T follicular helper cell (primary cell): ENCODE results near the gene CDX2.
A peak's percentile ranks its signal among the peaks of the same experiment; 100 is the strongest.
"Not testable (repeated sequence)": the region's sequence is repeated elsewhere in the genome, so short reads cannot be mapped to it uniquely, and the experiment has no call there.

Experiments used
- DNase-seq: peaks from one replicate; pipeline ENCODE4 v3.0.0-alpha.2; 2020; ENCODE audit warnings: low read depth

Gene CDX2

DNA sequence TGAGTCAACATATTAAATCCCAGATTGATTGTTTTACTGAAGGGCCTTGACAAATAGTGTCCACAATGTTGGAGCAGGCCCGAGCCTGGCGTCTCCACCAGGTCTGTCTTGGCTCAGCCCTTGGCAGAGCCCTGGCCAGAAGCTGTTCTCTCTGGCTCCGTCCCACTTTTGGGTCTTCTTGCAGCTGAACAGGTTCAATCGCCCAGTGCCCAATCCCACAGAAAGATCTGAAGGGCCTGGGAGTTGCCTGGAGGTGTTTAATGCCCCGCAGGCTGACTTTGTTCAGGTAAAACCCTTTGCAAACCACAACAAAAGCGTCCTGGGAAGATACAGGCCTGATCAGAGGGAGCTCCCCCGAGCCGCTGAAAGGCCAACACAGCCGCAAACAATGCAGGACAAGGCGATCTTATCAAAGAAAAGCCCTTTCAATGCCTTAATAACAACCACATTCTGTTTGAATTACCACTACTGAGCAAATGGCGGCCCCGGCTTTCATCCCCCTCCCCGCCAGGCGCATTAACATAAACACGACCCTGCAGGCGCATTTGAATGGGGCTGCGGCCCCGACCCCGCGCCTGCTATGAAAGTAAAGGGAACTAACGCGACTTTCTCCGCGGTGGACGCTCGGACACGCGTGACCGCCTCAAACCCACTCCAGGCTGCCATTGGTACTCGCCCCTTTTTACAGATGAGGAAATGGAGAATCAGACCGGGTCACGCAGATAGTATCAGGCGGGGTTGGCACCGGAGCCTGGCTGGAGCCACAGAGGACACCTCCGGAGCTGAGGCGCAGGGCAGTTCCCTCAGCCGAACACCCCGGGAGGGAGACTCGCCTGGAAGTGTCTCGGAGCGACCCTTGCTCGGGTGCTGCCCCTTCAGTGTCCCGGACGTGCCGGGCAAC lies 3.1 kb downstream of the CDX2 start:
- DNase-seq, result no peak

- DNase-seq, result no peak
Observed at GRCh38 chr13:27965343-27965739, 3.8 kb downstream of the CDX2 start.

DNA sequence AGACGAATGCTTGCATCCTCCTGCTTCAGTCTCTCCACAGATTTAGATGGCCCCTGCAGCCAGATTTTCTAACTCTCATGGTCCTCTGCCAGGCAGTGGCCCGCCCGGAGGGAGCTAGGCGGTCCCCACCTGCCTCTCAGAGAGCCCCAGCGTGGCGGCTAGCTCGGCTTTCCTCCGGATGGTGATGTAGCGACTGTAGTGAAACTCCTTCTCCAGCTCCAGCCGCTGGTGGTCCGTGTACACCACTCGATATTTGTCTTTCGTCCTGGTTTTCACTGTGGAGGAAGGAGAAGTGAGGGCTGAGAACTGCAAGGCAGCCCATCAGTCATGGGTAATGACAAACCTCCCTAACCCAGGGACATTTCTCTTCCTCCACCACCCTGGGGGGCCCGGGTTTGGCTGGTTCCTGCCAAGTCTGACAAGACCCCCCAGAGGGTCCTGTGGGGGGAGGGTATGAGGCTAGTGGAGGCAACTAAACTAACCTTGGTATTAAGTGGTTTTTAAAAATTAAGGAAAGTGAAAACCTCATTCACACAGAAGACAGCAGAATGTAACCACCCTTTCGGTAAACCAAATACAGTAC lies 4.3 kb downstream of the CDX2 start:
- no peak for DNase-seq

GRCh38 chr13:27964206-27964605 lies 4.9 kb downstream of the CDX2 start:
- not testable (repeated sequence) for DNase-seq

DNA sequence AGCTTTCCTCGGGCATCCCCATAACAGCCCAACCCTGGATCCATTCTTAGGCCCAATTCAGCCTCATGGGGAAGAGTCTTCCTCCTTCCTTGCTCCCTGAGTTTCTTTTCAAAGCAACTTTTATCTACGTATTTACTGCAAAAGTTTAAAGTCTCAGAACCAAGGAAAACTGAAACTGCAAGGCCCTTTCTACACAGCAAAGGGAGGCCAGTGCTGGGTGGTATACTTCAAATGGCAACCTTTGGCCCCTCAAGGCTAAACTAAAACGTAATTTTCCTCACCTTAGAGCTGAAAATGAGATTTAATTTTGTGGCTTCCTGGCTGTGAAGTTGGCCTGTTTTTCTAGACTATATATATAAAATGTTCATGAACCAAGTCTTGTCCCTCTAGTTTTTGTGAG lies 5.6 kb downstream of the CDX2 start:
- DNase-seq, result no peak

DNA sequence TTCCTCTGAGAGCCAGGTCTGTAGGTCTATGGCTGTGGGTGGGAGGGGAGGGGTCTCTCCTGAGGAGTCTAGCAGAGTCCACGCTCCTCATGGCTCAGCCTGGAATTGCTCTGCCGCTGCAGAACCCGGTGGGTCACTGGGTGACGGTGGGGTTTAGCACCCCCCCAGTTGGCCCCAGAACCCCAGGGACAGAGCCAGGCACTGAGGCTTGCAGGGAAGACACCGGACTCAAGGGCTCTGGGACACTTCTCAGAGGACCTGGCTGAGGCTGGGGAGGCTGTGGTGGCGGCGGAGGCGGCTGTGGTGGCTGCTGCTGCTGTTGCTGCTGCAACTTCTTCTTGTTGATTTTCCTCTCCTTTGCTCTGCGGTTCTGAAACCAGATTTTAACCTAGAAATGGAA lies 6.1 kb downstream of the CDX2 start:
- DNase-seq, result no peak

DNA sequence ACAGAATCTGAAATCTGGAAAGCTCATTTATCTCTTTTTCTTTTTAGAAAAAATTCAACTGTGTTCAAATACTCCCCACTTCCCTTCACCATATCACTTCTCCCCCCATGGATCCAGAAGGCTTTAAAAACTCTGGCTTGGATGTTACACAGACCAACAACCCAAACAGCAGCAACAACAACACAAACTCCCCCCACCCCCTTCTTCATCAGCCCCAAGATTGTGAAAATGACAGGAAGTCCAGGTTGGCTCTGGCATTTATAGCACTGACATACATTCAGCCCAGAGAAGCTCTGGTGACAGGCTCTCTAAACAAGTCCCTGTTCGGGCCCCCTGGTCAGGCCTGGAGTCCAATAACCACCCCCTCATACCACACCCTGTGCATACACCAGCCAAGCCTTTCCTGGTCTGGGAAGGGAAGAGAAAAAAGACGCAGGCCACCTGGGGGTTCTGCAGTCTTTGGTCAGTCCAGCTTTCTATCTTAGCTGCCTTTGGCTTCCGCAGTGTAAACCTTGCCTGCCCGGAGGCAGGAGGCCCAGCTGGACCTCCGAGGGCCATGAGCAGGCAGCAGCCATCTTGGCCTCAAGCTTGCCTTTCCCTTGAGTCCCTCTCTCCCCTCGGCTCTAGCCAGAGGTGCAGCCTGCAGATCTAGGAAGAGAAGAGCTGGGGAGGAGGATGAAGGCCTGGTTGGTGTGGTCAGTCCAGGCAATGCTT lies 6.8 kb downstream of the CDX2 start:
- no peak for DNase-seq

- no peak for DNase-seq
Observed at GRCh38 chr13:27961227-27962085, 7.7 kb downstream of the CDX2 start.

- no peak for DNase-seq
Observed at GRCh38 chr13:27960362-27961226, 8.5 kb downstream of the CDX2 start.

GRCh38 chr13:27959976-27960361 lies 9.1 kb downstream of the CDX2 start:
- DNase-seq, result no peak

DNA sequence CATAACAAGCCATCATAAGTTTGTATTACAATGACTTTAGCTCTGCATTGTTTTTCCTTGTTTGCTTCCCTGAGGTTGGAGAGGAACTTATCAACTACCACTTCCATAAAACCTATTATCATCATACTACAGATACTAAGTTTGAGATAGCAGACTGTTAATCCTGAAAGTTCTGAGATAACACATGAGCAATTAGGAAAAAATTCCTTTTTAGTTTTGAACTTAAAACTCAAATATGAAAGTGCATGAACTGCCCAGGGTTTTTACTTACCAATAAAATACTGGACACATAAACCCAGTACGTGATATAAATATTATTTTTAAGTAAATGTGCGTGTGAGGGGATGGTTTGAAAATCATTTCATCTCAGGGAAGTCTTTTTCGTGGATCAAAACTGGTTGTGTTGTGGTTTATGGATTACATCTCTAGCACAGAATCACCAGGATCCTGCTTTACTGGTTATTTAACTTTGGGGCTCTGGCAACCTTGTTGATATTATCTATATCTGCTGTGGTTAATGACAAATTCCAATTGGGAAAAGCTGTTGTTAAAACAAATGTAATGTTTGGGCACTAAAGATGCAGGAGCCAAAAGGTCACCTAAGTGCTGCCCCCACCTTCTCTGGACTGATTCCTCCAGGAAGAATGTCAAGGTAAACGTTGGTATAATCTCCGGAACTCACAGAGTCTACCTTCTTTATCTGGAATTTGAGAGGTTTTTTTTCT lies 12.4 kb downstream of the CDX2 start:
- no peak for DNase-seq

DNA sequence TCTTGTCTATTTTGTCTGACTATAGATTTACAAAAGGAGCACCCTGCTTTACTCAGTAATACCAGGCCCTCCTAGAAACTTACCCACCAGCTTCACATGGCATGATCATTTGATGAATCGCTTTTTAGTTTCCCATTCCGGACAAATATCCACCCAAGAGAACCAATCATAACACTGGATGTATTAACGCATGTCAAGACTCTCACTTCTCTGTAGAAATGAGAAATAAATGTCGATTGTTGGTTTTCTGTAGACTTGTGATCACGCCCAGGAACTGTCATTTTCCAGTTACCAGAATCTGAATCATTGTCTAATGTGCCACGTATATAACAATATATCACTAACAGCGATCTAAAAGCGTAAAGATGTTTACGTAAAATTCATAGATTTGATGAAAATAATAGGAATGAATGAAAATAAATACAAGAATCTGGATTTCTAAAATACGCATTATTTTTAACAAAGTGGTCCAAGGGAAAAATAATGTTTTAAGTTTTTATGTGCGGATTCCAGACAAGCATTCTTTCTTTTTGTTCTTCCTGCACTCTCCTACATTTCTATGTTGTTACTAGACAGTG lies 14.0 kb downstream of the CDX2 start:
- no peak for DNase-seq

GRCh38 chr13:27954406-27954851 lies 14.7 kb downstream of the CDX2 start:
- no peak for DNase-seq

DNA sequence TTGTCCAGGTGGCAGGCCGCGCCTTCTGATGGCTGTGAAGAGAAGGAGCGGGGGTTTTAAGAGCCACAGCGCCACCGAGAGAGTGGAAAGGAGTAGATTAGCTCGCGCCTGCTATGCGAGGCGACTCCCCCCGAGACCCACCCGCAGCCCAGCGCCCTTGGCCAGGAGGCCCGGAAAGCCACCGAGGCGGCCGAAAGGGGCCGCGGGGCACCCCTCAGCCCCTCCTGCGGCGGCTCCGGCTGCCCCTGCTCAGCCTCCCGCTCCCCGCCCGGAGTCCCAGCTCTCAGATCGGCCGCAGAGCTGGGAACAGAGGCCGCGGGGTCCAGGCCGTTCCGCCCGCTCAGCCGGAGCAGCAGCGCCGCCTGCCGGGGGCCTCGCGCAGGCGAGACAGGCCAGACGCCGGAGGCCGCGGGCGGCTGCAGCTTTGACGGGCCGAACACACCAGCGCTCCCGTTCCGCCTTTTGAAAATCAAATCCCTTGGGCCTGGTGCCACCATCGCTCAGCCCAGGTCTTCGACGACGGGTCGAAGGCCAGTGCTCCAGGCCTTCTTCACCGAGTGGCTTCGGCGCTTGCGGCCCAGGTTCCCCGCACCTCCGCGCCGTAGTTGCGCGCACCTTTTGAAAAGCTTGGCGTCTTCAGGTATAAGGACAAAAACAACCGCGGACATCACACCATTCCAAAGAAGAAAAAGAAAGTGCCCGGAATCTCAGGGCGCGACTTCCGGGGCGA lies 15.3 kb downstream of the CDX2 start:
- DNase-seq, result peak; percentile 40

DNA sequence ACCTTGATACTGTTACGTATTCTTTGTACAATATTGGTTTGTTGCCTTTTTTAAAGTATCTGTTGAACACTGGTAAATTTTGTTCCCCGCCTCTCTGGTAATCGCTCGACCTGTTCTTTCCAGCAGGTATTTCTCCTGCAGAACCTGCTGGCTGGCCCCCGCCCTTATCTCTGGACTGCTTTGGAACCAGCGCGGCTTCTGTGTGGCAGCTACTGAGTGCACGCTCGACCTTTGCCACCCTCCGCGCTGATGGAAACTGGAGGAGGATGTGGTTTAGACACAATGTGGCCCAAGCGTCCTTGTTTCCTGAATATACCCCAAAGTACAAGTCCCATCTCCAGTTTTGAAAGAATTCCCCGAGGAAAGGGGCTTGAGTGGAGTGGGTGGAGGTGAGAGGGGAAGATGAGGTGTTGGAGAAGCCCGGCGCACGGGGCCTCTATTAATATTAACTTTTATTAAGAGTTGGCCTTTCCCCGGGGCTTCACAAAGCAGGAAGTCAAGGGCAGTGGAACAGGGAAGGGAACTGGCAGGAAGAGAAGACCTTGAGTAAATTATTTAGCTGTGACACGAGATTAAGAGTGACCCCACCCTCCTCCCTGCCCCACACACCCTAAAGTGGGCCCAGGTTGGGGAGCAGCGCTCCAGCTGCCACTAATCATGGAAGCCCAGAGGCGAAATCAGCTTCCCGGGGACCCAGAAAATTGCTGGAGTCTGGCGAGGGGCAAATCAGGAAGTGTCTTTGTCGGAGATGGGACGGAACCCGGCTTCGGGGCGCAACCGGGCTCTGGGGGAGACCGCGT lies 16.0 kb downstream of the CDX2 start:
- DNase-seq, result no peak

GRCh38 chr13:27942972-27943371 lies 26.1 kb downstream of the CDX2 start:
- no peak for DNase-seq

GRCh38 chr13:27933580-27934328 lies 35.4 kb downstream of the CDX2 start:
- DNase-seq, result no peak

GRCh38 chr13:27933118-27933517 lies 36.0 kb downstream of the CDX2 start:
- no peak for DNase-seq
